ENCODE results near the gene TUBA8. TPM values are rescaled to one million over a fixed set of nuclear protein-coding genes. Genes with fewer than 3 reads are reported as not detected.
"Not testable (repeated sequence)": the region's sequence is repeated elsewhere in the genome, so short reads cannot be mapped to it uniquely, and the experiment has no call there.

Gene TUBA8
- total RNA-seq, 2 donors from 2014 or later, result 0.94 to 2.9 TPM

DNA sequence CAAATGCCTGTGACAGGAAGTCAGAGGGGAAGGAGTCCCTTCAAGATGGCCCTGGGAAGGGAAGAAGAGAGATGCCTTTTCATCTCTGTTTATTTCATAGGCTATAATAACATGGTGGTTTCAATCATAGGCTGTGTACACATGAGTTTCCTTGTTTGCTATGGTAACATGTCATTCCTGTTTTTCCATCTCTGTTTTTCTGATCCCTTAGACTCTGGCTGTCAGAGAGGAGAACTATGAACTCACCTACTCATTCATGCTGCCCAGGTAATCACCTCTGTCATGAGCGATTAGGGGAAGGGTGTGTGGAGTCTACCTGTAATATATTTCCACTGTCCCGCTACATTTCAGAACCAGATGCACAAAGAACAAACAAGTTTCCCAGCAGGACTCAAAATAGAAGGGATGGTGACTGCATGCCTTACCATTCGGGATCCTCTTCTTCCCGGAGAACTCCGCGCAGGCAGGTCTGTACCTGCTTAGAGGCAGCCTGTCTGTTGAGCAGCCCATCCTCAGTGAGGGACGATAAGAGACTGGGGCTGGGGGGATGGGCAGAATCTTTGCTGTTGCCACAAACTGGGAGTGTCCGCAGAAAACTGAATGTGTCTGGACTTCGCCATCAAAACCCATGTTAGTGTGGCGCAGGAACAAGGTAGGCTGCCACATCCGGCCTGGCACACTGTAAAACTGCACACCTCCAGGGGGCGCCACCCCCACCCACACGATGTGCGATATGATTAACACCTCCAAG is 39.9 kb upstream of the TUBA8 start:
- DNase-seq (no peak), ATAC-seq (replicated peaks in 1 of 2) (no peak)
- H3K36me3 Mint-ChIP-seq (ENCODE audit: insufficient read depth in 2 of 2), result no peaks in the 10 kb centered on the region
- H3K27ac Mint-ChIP-seq, result no peak overlapping the region
- no peaks in the 10 kb centered on the region for H3K4me1 Mint-ChIP-seq (ENCODE audit: low read depth)
- no peaks in the 10 kb centered on the region for H3K9me3 Mint-ChIP-seq
- H3K27me3 Mint-ChIP-seq (ENCODE audit: low read depth), result peaks cover 18% of the 10 kb centered on the region
- no peak overlapping the region for H3K4me3 Mint-ChIP-seq

DNA sequence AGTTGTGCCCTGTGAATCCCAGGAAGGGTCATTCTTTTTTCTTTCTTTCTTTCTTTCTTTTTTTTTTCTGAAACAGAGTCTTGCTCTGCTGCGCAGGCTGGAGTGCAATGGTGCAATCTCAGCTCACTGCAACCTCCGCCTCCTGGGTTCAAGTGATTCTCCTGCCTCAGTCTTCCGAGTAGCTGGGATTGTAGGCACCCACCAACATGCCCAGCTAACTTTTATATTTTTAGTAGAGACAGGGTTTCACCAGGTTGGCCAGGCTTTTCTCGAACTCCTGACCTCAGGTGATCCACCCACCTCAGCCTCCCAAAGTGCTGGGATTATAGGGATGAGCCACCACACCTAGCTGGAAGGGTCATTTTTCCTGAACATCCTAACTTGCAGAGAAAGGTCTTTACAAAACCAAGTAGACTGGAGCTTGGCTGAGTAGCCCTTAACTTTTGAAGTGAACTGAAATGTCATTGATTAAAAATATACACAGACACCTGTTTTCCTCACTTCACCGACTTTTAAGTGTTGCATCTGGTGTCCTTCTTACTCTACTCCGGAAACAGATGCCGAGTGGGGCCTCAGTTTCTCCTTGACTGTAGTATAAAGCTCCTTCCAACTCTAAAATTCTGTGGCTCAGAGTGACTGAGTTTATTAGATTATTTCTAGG is 39.2 kb upstream of the TUBA8 start:
- H3K27me3 Mint-ChIP-seq (ENCODE audit: low read depth), result peaks cover 11% of the 10 kb centered on the region
- not testable (repeated sequence) for ATAC-seq (replicated peaks in 1 of 2); H3K4me3 Mint-ChIP-seq; H3K4me1 Mint-ChIP-seq (ENCODE audit: low read depth); DNase-seq; H3K36me3 Mint-ChIP-seq (ENCODE audit: insufficient read depth in 2 of 2); H3K9me3 Mint-ChIP-seq; H3K27ac Mint-ChIP-seq

DNA sequence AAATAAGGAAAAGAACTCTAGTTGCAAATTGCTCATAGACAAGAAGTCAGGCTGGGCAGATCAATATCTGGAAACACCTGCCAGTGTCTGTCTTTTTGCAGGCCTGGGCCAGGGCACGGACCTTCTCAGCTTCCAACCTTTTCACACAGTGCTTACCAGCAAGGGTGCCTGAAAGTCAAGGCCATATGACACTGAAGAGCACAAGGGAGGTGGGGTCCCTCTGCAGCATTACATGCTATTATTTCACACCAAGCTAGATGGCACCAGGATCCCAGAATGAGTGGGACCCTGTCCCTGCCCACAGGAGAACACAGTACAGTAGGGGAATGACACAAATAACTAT is 38.7 kb upstream of the TUBA8 start:
- ATAC-seq (replicated peaks in 1 of 2) (no peak), DNase-seq (no peak)
- Mint-ChIP-seq H3K27me3 (ENCODE audit: low read depth) (peaks cover 7% of the 10 kb centered on the region), H3K4me1 (ENCODE audit: low read depth) (peaks cover 10% of the 10 kb centered on the region), H3K27ac (no peak overlapping the region), H3K4me3 (no peak overlapping the region), H3K9me3 (no peaks in the 10 kb centered on the region), H3K36me3 (ENCODE audit: insufficient read depth in 2 of 2) (no peaks in the 10 kb centered on the region)

DNA sequence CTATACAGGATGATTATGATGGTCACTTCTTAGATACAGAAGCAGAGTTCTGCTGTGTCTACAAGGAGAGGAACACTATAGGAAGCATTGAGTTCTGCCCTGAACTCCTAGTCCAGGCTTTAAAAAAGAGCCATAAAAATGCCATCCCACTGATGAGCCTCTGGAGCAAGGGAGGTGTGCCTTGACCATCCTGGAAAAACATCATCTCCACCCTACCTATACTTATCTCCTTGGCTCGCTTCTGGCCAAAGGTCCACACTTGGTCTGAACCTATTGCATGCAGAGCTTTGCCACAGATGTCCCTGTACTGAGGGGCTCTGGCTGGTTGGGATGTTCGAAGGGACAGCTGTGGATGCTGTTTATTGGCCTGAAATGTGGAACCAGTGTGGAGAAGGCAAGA is 37.1 kb upstream of the TUBA8 start:
- no peak for ATAC-seq (replicated peaks in 1 of 2)
- no peak overlapping the region for H3K27ac Mint-ChIP-seq
- H3K36me3 Mint-ChIP-seq (ENCODE audit: insufficient read depth in 2 of 2), result peaks cover 2 to 5% of the 10 kb centered on the region in 2 donors

DNA sequence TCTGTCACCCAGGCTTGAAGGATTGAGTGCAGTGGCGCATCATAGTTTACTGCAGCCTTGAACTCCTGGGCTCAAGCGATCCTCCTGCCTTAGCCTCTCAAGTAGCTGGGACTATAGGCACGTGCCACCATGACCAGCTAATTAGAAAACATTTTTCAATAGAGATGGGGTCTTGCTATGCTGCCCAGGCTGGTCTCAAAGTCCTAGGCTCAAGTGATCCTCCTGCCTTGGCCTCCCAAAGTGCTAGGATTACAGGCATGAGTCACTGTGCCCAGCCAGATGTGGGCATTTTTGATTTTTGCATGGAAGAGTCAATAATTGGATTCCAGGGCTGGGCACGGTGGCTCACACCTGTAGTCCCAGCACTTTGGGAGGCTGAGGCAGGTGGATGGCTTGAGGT is 36.7 kb upstream of the TUBA8 start:
- not testable (repeated sequence) for H3K27me3 Mint-ChIP-seq (ENCODE audit: low read depth); H3K36me3 Mint-ChIP-seq (ENCODE audit: insufficient read depth in 2 of 2)
- H3K4me1 Mint-ChIP-seq (ENCODE audit: low read depth), result peaks cover 19% of the 10 kb centered on the region

More for the DNA sequence above, 37.1 kb upstream of the TUBA8 start:
- H3K9me3 Mint-ChIP-seq, result no peaks in the 10 kb centered on the region
- no peaks in the 10 kb centered on the region for H3K27me3 Mint-ChIP-seq (ENCODE audit: low read depth)
- no peak for DNase-seq
- no peak overlapping the region for H3K4me3 Mint-ChIP-seq
- peaks cover 14% of the 10 kb centered on the region for H3K4me1 Mint-ChIP-seq (ENCODE audit: low read depth)

DNA sequence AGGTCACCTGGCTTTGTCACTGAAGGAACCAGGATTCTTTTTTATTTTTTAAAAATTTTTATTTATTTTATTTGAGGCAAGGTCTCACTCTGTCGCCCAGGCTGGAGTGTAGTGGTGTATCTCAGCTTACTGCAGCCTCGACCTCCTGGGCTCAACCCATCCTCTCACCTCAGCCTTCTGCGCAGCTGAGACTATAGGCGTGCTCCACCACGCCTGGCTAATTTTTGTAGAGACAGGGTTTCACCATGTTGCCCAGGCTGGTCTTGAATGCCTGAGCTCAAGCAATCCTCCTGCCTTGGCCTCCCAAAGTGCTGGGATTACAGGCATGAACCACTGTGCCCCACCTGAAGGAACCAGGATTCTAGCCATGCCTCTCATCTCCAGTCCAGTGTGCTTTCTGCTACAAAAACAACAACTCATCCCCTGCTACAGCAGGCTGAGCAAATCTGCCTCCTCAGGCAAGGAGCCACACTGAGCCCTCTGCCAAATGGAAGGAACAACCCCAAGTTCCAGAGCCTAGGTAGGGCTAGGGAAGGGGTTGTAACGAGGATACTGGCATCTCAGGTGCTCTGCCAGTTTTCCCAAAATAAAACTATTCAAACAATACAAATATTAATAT is 35.4 kb upstream of the TUBA8 start:
- ATAC-seq (replicated peaks in 1 of 2) (no peak), DNase-seq (no peak)
- Mint-ChIP-seq H3K4me3 (no peak overlapping the region), H3K36me3 (ENCODE audit: insufficient read depth in 2 of 2) (peaks cover 7 to 9% of the 10 kb centered on the region in 2 donors), H3K9me3 (no peaks in the 10 kb centered on the region), H3K4me1 (ENCODE audit: low read depth) (peaks cover 28% of the 10 kb centered on the region), H3K27ac (no peak overlapping the region), H3K27me3 (ENCODE audit: low read depth) (no peaks in the 10 kb centered on the region)

More for the DNA sequence above, 36.7 kb upstream of the TUBA8 start:
- DNase-seq; ATAC-seq (replicated peaks in 1 of 2); H3K9me3 Mint-ChIP-seq; H3K27ac Mint-ChIP-seq; H3K4me3 Mint-ChIP-seq: not testable (repeated sequence)

DNA sequence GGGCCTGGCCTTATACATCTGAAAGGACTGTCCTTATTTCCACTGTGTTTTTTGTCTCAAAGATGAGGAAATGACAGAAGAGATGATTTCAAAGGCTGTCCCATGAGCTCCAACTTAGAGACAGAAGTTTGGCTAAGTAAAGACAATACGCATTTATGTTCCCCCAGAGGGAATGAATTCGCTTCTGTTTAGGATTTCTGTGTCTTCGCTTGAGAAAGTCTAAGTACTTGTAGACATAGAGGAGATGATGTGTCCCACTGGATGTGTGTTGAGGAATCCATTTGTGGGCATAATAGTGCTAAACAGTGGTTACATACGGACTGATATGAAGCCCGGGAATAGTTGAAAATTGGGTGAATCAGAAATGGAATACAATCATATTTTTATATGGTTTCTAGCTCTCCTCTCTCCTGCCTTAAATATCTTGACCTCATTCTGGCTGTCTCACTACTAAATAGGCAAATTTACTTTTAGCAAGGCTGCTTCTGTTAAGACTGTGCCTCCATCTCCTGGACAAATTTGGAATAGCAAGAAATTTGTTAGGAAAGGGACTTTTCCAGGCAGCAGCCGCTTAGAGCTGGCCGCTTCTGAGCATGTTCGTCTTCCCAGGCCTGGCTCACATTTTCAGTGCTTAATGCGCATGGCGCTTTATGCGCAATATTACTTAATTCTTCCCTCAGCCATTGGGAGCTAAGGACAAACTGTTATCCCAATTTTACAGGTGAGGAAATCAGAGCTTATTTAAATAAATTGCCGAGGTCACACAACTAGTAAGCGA is 34.7 kb upstream of the TUBA8 start:
- peak overlapping the region; percentile 99 for H3K27ac Mint-ChIP-seq
- no peaks in the 10 kb centered on the region for H3K9me3 Mint-ChIP-seq
- H3K4me1 Mint-ChIP-seq (ENCODE audit: low read depth), result peaks cover 28% of the 10 kb centered on the region
- no peaks in the 10 kb centered on the region for H3K27me3 Mint-ChIP-seq (ENCODE audit: low read depth)
- H3K36me3 Mint-ChIP-seq (ENCODE audit: insufficient read depth in 2 of 2), result peaks cover 11 to 14% of the 10 kb centered on the region in 2 donors
- ATAC-seq (replicated peaks in 1 of 2) (no peak), DNase-seq (peak; percentile 31 to 59)
- peak overlapping the region; percentile 88 to 96 for H3K4me3 Mint-ChIP-seq

DNA sequence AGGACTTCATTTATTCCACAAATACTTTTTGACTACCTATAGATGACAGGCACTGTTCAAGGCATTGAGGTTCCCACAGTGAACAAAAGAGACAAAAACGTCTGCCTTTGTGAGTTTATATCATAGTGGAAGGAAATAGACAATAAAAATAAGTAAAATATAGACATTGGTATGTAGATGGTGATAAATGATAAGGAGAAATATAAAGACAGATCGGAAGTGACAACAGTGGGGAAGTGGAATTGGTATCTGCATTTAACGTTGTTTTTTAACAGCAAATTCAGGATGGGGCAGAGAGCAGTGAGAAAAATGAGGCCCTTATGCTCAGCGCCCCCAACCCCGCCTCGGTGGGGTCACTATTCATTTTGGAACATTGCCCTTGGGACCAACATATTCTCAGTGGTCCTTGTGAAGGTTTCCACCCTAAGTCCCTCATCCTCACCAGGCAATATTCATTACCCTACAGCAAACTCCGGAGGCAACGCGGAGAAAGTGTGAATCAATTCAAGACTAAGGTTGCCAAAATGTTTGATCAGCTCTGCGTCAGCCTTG is 33.4 kb upstream of the TUBA8 start:
- H3K9me3 Mint-ChIP-seq, result no peaks in the 10 kb centered on the region
- peak overlapping the region; percentile 99 for H3K27ac Mint-ChIP-seq
- peak overlapping the region; percentile 88 to 96 for H3K4me3 Mint-ChIP-seq
- H3K27me3 Mint-ChIP-seq (ENCODE audit: low read depth), result no peaks in the 10 kb centered on the region
- ATAC-seq (replicated peaks in 1 of 2) (peak; percentile 55 to 58), DNase-seq (no peak)
- peaks cover 38% of the 10 kb centered on the region for H3K4me1 Mint-ChIP-seq (ENCODE audit: low read depth)
- peaks cover 18 to 24% of the 10 kb centered on the region in 2 donors for H3K36me3 Mint-ChIP-seq (ENCODE audit: insufficient read depth in 2 of 2)

DNA sequence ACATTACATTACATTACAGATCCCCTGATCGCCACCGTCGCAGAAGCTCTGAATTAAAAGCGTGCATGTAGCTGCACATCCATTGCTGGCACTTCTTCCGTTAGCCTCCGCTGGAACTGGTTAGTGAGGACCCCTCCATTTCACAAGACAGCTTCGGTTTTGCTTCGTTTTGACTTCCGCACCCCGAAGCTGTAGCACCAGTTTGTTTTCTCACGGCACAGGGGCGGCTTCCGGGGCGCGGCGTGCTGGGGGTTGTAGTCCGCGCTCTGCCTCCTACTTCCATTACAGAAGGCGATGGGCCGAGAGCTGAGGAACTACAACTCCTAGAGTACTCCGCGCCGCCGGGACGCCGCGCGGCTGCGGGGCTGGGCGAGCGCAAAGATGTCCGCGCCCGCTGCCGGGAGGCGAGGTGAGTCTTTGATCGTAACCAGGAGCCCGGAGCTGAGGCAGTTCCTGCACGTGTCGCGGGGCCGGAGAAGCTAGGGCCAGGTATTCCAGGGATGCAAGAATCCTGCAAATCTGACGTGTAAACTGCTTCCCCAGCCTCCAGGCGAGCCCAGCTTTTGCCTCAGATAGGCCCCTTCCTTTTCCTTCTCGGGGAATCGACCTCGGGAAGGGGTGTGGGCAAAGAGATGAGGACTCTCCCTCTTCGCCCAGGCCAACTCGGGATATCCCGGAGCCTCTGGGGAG is 32.8 kb upstream of the TUBA8 start, which contains the start of gene PEX26:
PEX26 (plus strand) TSS at position 352 of the 690 bp plus-strand sequence. CDS start 387 bp downstream, outside the sequence.
- H3K4me3 Mint-ChIP-seq, result peak within 1 kb of the TSS; percentile 88 to 96
- no peaks in the 10 kb centered on the region for H3K27me3 Mint-ChIP-seq (ENCODE audit: low read depth)
- H3K36me3 Mint-ChIP-seq (ENCODE audit: insufficient read depth in 2 of 2), result peaks cover 21 to 29% of the 10 kb centered on the region in 2 donors
- peak; percentile 95 for DNase-seq
- peaks cover 44% of the 10 kb centered on the region for H3K4me1 Mint-ChIP-seq (ENCODE audit: low read depth)
- no peaks in the 10 kb centered on the region for H3K9me3 Mint-ChIP-seq
- peak within 1 kb of the TSS; percentile 99 for H3K27ac Mint-ChIP-seq
- peak; percentile 97 to 99 for ATAC-seq (replicated peaks in 1 of 2)

DNA sequence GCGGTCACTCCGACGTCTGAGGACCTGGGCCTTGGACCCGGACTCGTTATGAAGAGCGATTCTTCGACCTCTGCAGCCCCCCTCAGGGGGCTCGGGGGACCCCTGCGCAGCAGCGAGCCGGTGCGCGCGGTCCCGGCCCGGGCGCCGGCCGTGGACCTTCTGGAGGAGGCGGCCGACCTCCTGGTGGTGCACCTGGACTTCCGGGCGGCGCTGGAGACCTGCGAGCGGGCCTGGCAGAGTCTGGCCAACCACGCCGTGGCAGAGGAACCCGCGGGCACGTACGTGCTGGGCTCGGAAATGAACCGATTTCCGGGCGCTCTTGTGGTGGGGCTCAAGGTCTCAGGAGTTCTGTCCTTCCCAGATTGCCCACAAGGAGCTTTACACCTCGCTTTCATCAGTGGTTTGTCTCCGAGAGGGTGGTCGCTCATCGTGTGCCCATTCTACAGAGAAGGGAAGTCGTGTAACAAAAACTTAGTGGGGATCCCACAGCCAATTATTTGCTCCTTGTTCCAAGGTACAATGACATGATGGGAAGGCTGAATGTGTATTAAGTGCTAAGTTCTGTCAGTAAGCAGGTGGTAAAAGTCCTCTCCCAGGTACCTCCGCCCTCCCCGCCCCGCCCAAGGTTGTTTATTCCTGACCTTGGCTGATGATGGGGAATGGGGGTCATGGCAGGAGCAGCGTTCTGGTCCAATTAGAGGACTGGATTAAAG is 32.1 kb upstream of the TUBA8 start:
- ATAC-seq (replicated peaks in 1 of 2) (peak; percentile 41 to 57), DNase-seq (peak; percentile 68 to 72)
- no peaks in the 10 kb centered on the region for H3K27me3 Mint-ChIP-seq (ENCODE audit: low read depth)
- H3K4me3 Mint-ChIP-seq, result peak overlapping the region; percentile 88 to 96
- H3K9me3 Mint-ChIP-seq, result no peaks in the 10 kb centered on the region
- H3K36me3 Mint-ChIP-seq (ENCODE audit: insufficient read depth in 2 of 2), result peaks cover 23 to 30% of the 10 kb centered on the region in 2 donors
- peak overlapping the region; percentile 95 for H3K27ac Mint-ChIP-seq
- peaks cover 50% of the 10 kb centered on the region for H3K4me1 Mint-ChIP-seq (ENCODE audit: low read depth)

DNA sequence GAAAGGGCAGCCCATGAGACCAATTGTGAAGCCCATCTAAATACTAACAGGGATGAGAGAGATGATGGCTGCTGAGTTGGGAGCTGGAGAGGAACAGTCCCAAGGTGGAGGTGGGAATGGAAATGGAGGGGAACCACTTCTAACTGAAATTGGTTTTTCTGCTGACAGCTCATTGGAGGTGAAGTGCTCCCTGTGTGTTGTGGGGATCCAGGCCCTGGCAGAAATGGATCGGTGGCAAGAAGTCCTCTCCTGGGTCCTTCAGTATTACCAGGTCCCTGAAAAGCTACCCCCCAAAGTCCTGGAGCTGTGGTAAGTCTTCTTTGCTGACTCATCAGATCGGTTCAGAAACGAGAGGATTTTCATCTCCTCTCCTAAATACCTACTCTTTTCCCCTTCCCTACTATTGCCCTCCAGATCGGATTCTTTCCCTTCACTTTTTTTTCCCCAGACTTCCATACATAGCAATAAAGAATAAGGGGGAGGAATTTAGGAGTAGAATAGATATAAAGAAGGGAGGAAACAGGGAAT is 30.8 kb upstream of the TUBA8 start:
- H3K36me3 Mint-ChIP-seq (ENCODE audit: insufficient read depth in 2 of 2), result peaks cover 23 to 33% of the 10 kb centered on the region in 2 donors
- no peaks in the 10 kb centered on the region for H3K27me3 Mint-ChIP-seq (ENCODE audit: low read depth)
- H3K9me3 Mint-ChIP-seq, result no peaks in the 10 kb centered on the region
- ATAC-seq (replicated peaks in 1 of 2), result no peak
- H3K27ac Mint-ChIP-seq, result peak overlapping the region; percentile 13
- H3K4me1 Mint-ChIP-seq (ENCODE audit: low read depth), result peaks cover 50% of the 10 kb centered on the region
- peak overlapping the region; percentile 88 to 96 for H3K4me3 Mint-ChIP-seq
- no peak for DNase-seq

All from activated T-cell treated with anti-CD3 and anti-CD28 coated beads, Interleukin-2, amount 50 U/mL, for 72 hours (primary cell).